ENCODE data around the gene DOCK4. TPM values are rescaled to one million over a fixed set of nuclear protein-coding genes. Genes with fewer than 3 reads are reported as not detected.

Gene DOCK4
- total RNA-seq, 1 experiment from 2014 or later: 4.9 TPM

GRCh38 chr7:111980725-111981124 is 225.5 kb downstream of the DOCK4 start:
- Mint-ChIP-seq H3K9me3 (no peaks in the 10 kb centered on the region), H3K27ac (no peak overlapping the region), H3K36me3 (ENCODE audit: insufficient read depth in 1 of 3, low read depth in 3 of 3) (peaks cover 0 to 14% (median 0%) of the 10 kb centered on the region in 3 experiments; a peak in 4 of 7 replicates), H3K27me3 (ENCODE audit: low read depth) (no peaks in the 10 kb centered on the region), H3K4me1 (no peaks in the 10 kb centered on the region), H3K4me3 (no peak overlapping the region)
- Histone ChIP-seq H4K20me1 (ENCODE audit: control insufficient read depth, insufficient read depth, insufficient read length) (no peaks in the 10 kb centered on the region), H2AFZ (ENCODE audit: low read length) (no peak overlapping the region), H3K9ac (ENCODE audit: extremely low read depth, insufficient read length, low read length) (no peak overlapping the region), H3T11ph (ENCODE audit: low read length) (no peak overlapping the region), H2BK12ac (ENCODE audit: insufficient read length, low read depth, low read length) (no peak overlapping the region), H3K4me2 (ENCODE audit: insufficient read depth, insufficient read length, low read length) (no peak overlapping the region), H2BK15ac (ENCODE audit: low read depth, low read length) (no peak overlapping the region), H3K23ac (ENCODE audit: insufficient read length, low read depth, low read length) (no peak overlapping the region), H3K79me2 (ENCODE audit: insufficient read depth, low read length) (no peaks in the 10 kb centered on the region), H3K4me1 (ENCODE audit: insufficient read depth, low read length) (no peaks in the 10 kb centered on the region), H4K91ac (ENCODE audit: insufficient read length, low read depth, low read length) (no peak overlapping the region), H4K8ac (replicated peaks; ENCODE audit: insufficient read length, low read depth, low read length) (no peak overlapping the region), H3K14ac (ENCODE audit: insufficient read depth, low read length) (no peak overlapping the region), H3K23me2 (ENCODE audit: insufficient read length, low read depth, low read length, poor library complexity, severe bottlenecking) (no peaks in the 10 kb centered on the region), H2AK5ac (ENCODE audit: insufficient read length, low read length) (no peak overlapping the region), H3K79me1 (ENCODE audit: insufficient read depth, low read depth, low read length, poor library complexity, severe bottlenecking) (no peaks in the 10 kb centered on the region), H3K9me3 (ENCODE audit: control insufficient read depth, low read depth, low read length) (no peaks in the 10 kb centered on the region), H3K18ac (ENCODE audit: insufficient read length, low read depth, low read length) (no peak overlapping the region), H2BK5ac (ENCODE audit: insufficient read length, low read length) (no peak overlapping the region), H2BK120ac (ENCODE audit: low read depth, low read length, poor library complexity, severe bottlenecking) (no peak overlapping the region), H3K27ac (ENCODE audit: insufficient read length, low read depth, low read length) (no peak overlapping the region), H3K4ac (ENCODE audit: low read depth, low read length) (no peak overlapping the region), H3K27me3 (ENCODE audit: insufficient read depth, low read length) (no peaks in the 10 kb centered on the region), H4K5ac (ENCODE audit: insufficient read length, low read depth, low read length) (no peak overlapping the region), H2BK20ac (ENCODE audit: low read depth, low read length, poor library complexity, severe bottlenecking) (no peak overlapping the region), H3K56ac (ENCODE audit: insufficient read length, low read depth, low read length) (no peak overlapping the region)
- no peak for DNase-seq
- WGBS (ENCODE audit: extremely low coverage, insufficient read length, low lambda C conversion rate): no CpG with 5 or more reads among the region's 1 CpG
- TF ChIP-seq CTCF (conservative IDR thresholded peaks at IDR 0.05): no peak
